ENCODE data around the gene CDC42BPB.
"Not testable (repeated sequence)": the region's sequence is repeated elsewhere in the genome, so short reads cannot be mapped to it uniquely, and the experiment has no call there.

CDC42BPB gene

GRCh38 chr14:102930138-102930752 is 127.1 kb downstream of the CDC42BPB start:
- no peaks in the 10 kb centered on the region for H3K27me3 ChIP-seq (ENCODE audit: low read depth)
- in situ Hi-C loops (cut with MboI; ENCODE audit: low sequenced_read_pairs): no loop called here
- peaks cover 13% of the 10 kb centered on the region for H3K36me3 ChIP-seq (replicated peaks)
- H3K4me1 ChIP-seq: peaks cover 11% of the 10 kb centered on the region
- no peaks in the 10 kb centered on the region for H3K9me3 ChIP-seq
- no peak for DNase-seq (ENCODE audit: low spot score in 2 of 2)
- no peak overlapping the region for H3K4me3 ChIP-seq

- H3K27me3 ChIP-seq (ENCODE audit: low read depth): no peaks in the 10 kb centered on the region
- no peaks in the 10 kb centered on the region for H3K9me3 ChIP-seq
- no peak overlapping the region for H3K4me3 ChIP-seq
- H3K4me1 ChIP-seq: peaks cover 11% of the 10 kb centered on the region
- peaks cover 11% of the 10 kb centered on the region for H3K36me3 ChIP-seq (replicated peaks)
- no peak for DNase-seq (ENCODE audit: low spot score in 2 of 2)
- in situ Hi-C loops (cut with MboI; ENCODE audit: low sequenced_read_pairs): no loop called here
These were observed 127.9 kb downstream of the CDC42BPB start for GRCh38 chr14:102929241-102930137.

GRCh38 chr14:102928412-102929240 is 128.7 kb downstream of the CDC42BPB start:
- no peak for DNase-seq (ENCODE audit: low spot score in 2 of 2)
- H3K27me3 ChIP-seq (ENCODE audit: low read depth): no peaks in the 10 kb centered on the region

GRCh38 chr14:102927878-102928411 is 129.4 kb downstream of the CDC42BPB start:
- H3K36me3 ChIP-seq (replicated peaks): no peaks in the 10 kb centered on the region
- no peaks in the 10 kb centered on the region for H3K9me3 ChIP-seq
- H3K4me3 ChIP-seq: no peak overlapping the region
- no peaks in the 10 kb centered on the region for H3K27me3 ChIP-seq (ENCODE audit: low read depth)
- no peaks in the 10 kb centered on the region for H3K4me1 ChIP-seq
- no peak for DNase-seq (ENCODE audit: low spot score in 2 of 2)
- in situ Hi-C loops (cut with MboI; ENCODE audit: low sequenced_read_pairs): no loop called here

More at GRCh38 chr14:102928412-102929240, 128.7 kb downstream of the CDC42BPB start:
- peaks cover 6% of the 10 kb centered on the region; the same call in 1 of the 2 replicates for H3K36me3 ChIP-seq (replicated peaks)
- in situ Hi-C loops (cut with MboI; ENCODE audit: low sequenced_read_pairs): no loop called here
- H3K9me3 ChIP-seq: no peaks in the 10 kb centered on the region
- H3K4me3 ChIP-seq: no peak overlapping the region
- peaks cover 2% of the 10 kb centered on the region for H3K4me1 ChIP-seq

- DNase-seq (ENCODE audit: low spot score in 2 of 2): no peak
- Histone ChIP-seq H3K9me3 (no peaks in the 10 kb centered on the region), H3K36me3 (replicated peaks) (no peaks in the 10 kb centered on the region), H3K27me3 (ENCODE audit: low read depth) (no peaks in the 10 kb centered on the region), H3K4me1 (no peaks in the 10 kb centered on the region), H3K4me3 (no peak overlapping the region)
- in situ Hi-C loops (cut with MboI; ENCODE audit: low sequenced_read_pairs): no loop called here
These were observed 129.9 kb downstream of the CDC42BPB start for GRCh38 chr14:102927346-102927877.

GRCh38 chr14:102926840-102927239 is 130.5 kb downstream of the CDC42BPB start:
- DNase-seq (ENCODE audit: low spot score in 2 of 2); H3K9me3 ChIP-seq; H3K36me3 ChIP-seq (replicated peaks); H3K4me1 ChIP-seq; H3K4me3 ChIP-seq; in situ Hi-C loops (cut with MboI; ENCODE audit: low sequenced_read_pairs); H3K27me3 ChIP-seq (ENCODE audit: low read depth): not testable (repeated sequence)

GRCh38 chr14:102926104-102926503 is 131.2 kb downstream of the CDC42BPB start:
- H3K4me3 ChIP-seq: no peak overlapping the region
- H3K4me1 ChIP-seq: no peaks in the 10 kb centered on the region
- no peaks in the 10 kb centered on the region for H3K9me3 ChIP-seq
- in situ Hi-C loops (cut with MboI; ENCODE audit: low sequenced_read_pairs): no loop called here
- H3K27me3 ChIP-seq (ENCODE audit: low read depth): no peaks in the 10 kb centered on the region
- H3K36me3 ChIP-seq (replicated peaks): no peaks in the 10 kb centered on the region
- DNase-seq (ENCODE audit: low spot score in 2 of 2): no peak

- Histone ChIP-seq H3K4me3 (no peak overlapping the region), H3K4me1 (no peaks in the 10 kb centered on the region), H3K36me3 (replicated peaks) (no peaks in the 10 kb centered on the region), H3K9me3 (no peaks in the 10 kb centered on the region), H3K27me3 (ENCODE audit: low read depth) (no peaks in the 10 kb centered on the region)
- DNase-seq (ENCODE audit: low spot score in 2 of 2): no peak
- in situ Hi-C loops (cut with MboI; ENCODE audit: low sequenced_read_pairs): no loop called here
These were observed 131.7 kb downstream of the CDC42BPB start for GRCh38 chr14:102925646-102926045.

GRCh38 chr14:102924632-102925588 is 132.4 kb downstream of the CDC42BPB start:
- no peaks in the 10 kb centered on the region for H3K9me3 ChIP-seq
- no peaks in the 10 kb centered on the region for H3K36me3 ChIP-seq (replicated peaks)
- in situ Hi-C loops (cut with MboI; ENCODE audit: low sequenced_read_pairs): no loop called here
- H3K27me3 ChIP-seq (ENCODE audit: low read depth): no peaks in the 10 kb centered on the region
- H3K4me3 ChIP-seq: no peak overlapping the region
- no peak for DNase-seq (ENCODE audit: low spot score in 2 of 2)
- H3K4me1 ChIP-seq: no peaks in the 10 kb centered on the region

- Histone ChIP-seq H3K4me3 (no peak overlapping the region), H3K9me3 (no peaks in the 10 kb centered on the region), H3K27me3 (ENCODE audit: low read depth) (no peaks in the 10 kb centered on the region), H3K4me1 (no peaks in the 10 kb centered on the region), H3K36me3 (replicated peaks) (no peaks in the 10 kb centered on the region)
- no peak for DNase-seq (ENCODE audit: low spot score in 2 of 2)
- in situ Hi-C loops (cut with MboI; ENCODE audit: low sequenced_read_pairs): no loop called here
These were observed 133.3 kb downstream of the CDC42BPB start for GRCh38 chr14:102923925-102924486.

- DNase-seq (ENCODE audit: low spot score in 2 of 2): no peak
- no peaks in the 10 kb centered on the region for H3K4me1 ChIP-seq
- H3K27me3 ChIP-seq (ENCODE audit: low read depth): no peaks in the 10 kb centered on the region
- no peaks in the 10 kb centered on the region for H3K36me3 ChIP-seq (replicated peaks)
- no peaks in the 10 kb centered on the region for H3K9me3 ChIP-seq
- in situ Hi-C loops (cut with MboI; ENCODE audit: low sequenced_read_pairs): no loop called here
- H3K4me3 ChIP-seq: no peak overlapping the region
These were observed 134.0 kb downstream of the CDC42BPB start for GRCh38 chr14:102923201-102923924.

All from HAP-1 (cell line).